ENCODE results near the gene TCEAL9.
"Not testable (repeated sequence)": the region's sequence is repeated elsewhere in the genome, so short reads cannot be mapped to it uniquely, and the experiment has no call there.

TCEAL9 gene, protein sequence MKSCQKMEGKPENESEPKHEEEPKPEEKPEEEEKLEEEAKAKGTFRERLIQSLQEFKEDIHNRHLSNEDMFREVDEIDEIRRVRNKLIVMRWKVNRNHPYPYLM

DNA sequence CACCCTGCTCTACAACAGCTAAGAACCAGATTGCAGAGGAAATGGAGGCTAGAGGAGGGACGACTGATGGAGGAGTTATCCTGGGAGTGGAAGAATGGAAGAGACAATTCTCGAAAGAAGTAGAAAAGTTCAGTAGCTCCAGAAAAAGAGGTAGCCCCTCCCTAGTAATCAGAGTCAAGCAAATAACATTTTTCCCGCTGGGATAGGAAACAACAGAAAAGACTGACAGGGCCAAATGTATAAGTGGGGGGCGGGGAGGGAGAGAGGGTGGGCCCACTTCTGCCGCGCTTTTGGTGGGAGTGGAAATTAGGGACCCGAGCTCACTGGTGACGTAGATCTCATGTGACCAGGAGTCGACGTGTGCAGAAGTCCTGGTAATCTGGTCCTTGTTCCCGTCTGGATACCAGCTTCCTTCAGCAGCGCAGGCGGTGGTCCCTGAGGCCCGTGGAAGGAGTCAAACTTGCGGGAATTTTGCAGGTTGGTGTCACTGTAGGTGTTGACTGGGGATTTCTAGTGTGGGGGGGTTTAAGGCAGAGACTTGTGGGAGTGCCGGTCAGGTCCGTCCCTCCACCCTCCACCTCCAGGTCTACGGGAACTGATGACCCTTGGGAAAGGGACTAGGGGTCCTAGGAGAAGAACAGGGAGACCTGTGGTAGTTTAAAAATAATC, at the start of gene TCEAL9:
TCEAL9 (plus strand) TSS at position 377 of the 669 bp plus-strand sequence. CDS start 1,179 bp downstream, outside the sequence.
- no peak for DNase-seq (ENCODE audit: low read depth in 1 of 2, low spot score in 1 of 2)

DNA sequence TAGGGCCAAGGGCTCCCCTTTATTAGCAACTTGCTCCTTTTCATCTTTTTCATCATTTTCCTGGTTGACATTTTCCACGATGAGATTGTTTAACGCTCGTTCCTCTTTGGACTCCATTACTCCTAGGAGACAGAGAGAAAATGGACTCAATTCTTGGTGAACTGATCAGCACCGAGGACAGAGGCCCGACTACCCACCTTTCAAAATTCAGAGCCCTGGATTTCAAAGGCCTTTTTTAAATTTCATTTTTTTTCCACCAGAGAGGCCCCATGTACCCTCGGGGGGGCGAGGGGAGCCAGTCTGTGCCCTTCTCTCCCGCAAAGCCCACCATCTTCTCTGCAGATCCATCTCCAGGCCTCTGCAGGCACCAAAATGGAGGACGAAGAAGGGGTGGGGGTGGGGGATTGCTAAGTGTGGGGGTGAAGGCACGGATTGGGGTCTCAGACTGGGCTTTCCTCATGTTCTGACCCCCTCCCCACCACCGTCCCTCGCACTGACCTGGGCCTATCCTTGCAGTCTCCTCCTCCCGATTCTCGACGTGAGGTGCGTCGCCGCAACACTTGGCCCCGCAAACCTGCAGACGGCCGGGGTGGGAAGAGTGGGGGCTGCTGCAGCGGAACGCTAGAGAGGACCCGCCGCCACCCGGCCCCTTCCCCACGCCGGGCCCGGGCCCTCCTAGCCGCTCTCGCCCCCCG, 46.3 kb upstream of the TCEAL9 start:
- no peak for DNase-seq (ENCODE audit: low read depth in 1 of 2, low spot score in 1 of 2)

DNA sequence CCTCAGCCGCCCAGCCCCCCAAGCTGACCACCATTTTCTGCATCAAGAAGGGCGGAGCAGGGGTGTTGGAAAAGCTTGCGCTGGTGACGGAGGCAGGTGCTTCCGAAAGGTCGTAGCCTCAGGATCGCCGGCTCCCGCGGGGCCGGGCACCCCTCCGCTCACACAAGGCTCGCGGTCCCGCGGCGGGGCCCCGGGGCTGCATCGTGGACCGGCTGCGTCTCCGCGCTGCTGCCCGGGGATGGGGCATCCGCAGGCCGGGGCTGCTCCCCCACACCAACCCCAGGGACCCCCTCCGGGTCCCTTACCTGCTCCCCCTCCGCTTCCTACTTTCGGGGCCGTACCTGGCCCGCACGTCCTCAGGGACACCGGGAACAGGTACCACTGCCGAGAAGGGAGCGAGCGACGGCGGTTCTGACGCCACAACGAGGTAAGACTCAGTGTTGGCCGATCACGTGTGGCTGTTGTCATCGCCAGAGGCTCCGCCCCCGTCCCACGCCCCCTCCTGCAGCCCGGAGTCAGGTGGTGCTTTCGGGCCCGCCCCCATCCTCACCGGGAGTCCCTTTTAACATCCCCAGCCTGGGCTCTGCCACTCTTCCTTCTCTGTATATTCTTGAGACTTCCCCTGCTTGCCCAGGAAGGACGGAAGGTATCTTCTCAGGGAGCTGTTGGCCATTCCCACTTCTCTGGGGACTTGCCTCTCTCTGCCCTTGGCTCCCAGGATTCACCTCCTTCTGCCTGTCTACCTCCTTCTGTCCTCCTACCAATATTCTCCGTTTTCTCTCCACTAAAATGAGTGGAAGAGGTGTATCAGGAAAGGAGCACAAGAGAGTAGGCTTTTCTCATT, 45.5 kb upstream of the TCEAL9 start, which contains the start of gene BEX2:
BEX2 (minus strand) TSS at position 436 of the 844 bp plus-strand sequence. CDS start 1,014 bp downstream, outside the sequence.
- DNase-seq (ENCODE audit: low read depth in 1 of 2, low spot score in 1 of 2), result peak; percentile 66 to 75

DNA sequence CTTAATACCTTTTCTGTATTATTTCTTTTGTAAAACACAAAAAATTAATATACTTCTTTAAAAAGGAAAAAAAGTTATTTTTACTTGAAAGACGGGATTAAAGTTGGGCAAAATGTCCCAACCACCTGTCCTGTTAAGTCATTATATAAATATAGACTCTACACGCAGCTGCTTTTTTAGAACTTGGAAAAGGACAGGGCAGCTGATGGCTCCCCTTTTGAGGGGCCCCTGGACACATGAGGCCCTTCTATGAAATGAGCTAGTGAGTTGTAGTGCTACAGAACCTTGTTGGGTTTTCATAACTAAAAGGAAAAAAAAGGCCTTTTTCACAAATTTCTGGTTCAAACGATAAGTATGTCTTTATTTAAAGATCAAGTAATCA, 44.9 kb upstream of the TCEAL9 start:
- DNase-seq (ENCODE audit: low read depth in 1 of 2, low spot score in 1 of 2), result no peak

DNA sequence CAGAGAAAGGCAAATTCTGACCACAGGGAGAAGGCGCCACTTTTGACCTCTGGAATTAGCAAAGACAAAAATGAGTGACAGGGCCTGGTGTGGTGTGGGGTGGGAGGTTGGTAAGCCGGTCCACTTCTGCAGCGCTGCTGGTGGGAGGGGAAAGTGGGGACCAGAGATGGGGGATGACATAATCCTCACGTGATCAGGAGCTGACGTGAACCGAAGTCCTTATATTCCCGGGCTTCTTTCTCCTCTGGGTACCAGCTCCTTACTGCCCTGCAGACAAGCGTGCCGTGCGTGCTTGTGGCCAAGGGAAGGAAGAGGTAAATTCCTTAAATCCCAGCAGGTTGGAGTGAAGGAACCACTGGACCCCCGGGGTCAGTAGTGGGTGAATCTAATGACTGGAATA, 26.3 kb upstream of the TCEAL9 start, which contains the start of gene TCEAL7:
TCEAL7 (plus strand) TSS at position 249 of the 400 bp plus-strand sequence. CDS start 1,165 bp downstream, outside the sequence.
- no peak for DNase-seq (ENCODE audit: low read depth in 1 of 2, low spot score in 1 of 2)

DNA sequence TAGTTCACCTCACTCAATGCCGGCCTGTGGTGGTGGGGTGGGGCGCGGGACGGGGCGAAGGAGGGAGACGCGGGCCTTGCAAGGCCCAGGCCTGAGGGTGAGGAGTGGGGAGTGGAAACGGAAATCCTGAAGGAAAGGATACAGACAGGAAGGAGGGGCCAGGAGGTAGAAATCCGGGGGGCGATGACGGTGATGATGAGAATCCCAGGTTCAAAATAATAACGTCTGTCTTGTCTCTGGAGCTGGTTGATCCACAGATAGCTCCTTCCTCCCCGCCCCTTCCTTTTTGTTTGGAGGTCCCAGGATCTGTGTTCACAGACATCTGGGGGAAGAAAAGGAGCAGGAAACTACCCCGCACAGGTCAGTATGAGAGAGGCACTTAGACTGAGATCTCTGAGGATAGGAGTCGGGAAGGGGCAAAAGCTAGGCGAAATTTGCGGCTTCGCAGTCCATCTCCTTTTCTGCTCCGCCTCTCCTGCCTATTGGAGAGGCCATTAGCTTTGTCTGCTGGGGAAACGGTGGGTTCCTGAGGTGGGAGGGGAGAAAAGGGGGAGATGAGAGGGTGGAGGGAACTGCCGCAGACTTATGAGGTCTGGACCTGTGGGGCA, 25.5 kb upstream of the TCEAL9 start:
- no peak for DNase-seq (ENCODE audit: low read depth in 1 of 2, low spot score in 1 of 2)

DNA sequence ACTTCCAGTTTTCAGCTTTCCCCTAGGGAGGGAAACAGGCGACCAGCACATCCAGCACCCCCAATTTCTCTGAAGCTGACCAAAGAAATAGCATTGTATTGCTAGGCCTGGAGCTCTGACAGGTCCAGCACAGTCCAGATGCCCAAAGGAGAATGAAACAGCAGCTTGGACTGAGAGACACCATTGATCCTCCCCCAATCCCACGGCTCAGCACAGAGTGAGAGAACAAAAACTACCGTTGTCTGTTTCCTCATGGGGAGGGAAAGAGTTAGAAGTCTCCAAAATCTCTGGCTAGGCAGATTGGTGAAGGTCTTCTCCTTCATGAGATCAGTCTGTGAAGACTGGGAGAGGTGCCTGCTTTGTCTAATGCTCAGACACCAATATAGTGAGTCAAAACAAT, 17.6 kb upstream of the TCEAL9 start:
- DNase-seq (ENCODE audit: low read depth in 1 of 2, low spot score in 1 of 2), result no peak

DNA sequence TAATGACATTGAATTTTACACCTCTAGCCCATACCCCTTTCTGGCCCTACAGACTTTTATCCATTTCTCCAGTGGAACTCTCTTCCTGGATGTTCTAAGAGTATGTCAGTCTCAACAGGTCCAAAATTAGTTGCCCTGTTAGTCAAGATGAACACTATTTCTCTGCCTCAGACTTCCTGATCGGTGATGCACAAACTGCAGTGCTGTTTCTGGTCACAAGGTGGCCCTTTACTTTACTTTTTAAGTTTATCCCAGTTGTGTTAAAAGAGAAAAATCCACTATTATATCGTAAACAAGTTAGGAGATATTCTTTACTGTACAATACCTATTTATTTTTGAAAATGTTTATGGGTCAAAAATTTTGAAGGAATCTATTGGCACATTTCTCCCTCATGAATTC, 13.2 kb upstream of the TCEAL9 start:
- no peak for DNase-seq (ENCODE audit: low read depth in 1 of 2, low spot score in 1 of 2)

DNA sequence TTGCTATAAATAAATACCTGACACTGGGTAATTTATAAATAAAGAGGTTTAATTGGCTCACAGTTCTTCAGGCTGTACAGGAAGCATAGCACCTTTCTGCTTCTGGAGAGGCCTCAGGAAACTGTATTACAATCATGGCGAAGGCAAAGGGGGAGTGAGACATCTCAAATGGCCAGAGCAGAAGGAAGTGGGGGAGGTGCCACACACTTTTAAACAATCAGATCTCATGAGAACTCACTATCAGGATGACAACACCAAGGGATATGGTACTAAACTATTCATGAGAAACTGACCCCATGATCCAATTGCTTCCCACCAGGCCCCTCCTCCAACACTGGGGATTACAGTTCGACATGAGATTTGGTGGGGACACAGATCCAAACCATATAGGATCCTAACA, 11.7 kb upstream of the TCEAL9 start:
- no peak for DNase-seq (ENCODE audit: low read depth in 1 of 2, low spot score in 1 of 2)

DNA sequence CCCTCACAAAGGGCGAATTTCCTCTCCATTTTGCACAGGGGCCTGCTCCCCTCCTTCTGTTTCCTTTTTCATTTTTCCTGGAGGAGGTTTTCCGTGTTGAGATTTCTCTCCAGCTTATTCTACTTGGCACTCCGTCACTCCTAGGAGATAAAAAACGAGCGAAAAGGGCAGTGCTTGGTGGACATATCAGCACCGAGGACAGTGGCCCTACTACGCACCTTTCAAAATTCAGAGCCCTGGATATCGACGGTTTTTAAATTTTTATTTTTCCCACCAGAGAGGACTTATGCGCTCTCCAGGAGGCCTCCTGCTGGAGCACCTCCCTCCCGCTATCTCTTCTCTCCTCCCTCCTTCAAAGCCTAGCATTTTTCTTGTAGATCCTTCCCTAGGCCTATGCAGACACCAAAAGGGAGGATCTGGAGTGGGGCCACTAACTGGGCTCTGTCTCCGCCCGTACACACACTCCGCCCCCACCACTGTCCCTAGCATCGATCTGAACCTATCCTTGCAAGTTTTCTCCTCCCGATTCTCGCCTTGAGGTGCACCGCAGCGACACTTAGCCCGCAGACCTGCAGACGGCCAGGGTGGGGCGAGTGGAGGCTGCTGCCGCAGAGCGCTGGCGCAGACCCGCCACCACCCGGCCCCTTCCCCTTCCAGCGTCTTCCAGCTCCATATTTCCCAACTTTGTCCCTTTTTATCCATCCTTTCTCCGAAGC, 8.5 kb upstream of the TCEAL9 start:
- DNase-seq (ENCODE audit: low read depth in 1 of 2, low spot score in 1 of 2), result no peak

DNA sequence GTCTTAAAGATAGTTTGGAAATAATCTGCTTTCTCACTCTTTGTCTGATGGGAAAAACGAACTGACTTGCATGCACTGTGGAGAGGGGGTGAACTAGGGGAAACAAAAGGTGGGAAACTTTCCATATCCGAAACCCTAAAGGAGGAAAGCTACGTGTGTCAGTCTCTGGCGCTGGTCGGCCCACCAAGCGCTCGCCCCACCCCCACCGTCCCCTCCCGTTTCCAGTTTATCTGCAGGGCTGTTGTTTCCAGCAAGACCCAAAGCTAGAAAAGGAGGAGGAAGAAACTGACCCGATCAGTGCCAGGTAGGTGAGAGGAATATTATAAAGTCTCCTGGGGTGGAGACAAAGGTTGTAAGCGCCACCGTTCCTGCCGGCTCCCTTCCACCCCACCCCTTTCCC, 552 bp downstream of the TCEAL9 start:
- no peak for DNase-seq (ENCODE audit: low read depth in 1 of 2, low spot score in 1 of 2)

DNA sequence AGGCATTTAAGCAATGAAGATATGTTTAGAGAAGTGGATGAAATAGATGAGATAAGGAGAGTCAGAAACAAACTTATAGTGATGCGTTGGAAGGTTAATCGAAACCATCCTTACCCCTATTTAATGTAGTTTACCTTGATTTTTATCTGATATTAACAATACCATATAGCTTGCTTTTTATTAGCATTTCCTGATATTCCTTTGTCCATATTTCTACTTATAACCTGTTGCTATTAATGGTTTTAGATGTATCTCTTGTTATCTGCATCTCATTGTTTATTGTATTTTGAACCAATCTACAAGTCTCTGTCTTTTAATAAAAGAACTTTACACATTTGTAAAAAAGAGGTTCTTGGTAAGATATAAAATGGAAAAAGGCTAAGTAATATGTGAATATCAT, 1.6 kb downstream of the TCEAL9 start:
- no peak for DNase-seq (ENCODE audit: low read depth in 1 of 2, low spot score in 1 of 2)

DNA sequence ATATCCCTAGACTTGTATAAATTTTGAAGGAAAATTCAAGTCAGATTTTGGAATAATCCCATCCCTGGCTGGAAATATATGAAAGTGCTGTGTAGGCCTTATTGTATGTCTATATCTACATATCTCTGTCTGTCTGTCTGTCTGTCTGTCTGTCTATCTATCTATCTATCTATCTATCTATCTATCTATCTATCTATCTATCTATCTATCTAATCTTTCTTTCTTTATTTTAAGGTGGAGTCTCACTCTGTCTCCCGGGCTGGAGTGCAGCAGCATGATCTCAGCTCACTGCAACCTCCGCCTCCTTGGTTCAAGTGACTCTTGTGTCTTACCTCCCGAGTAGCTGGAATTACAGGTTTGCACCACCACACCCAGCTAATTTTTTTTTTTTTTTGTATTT, 3.3 kb downstream of the TCEAL9 start:
- not testable (repeated sequence) for DNase-seq (ENCODE audit: low read depth in 1 of 2, low spot score in 1 of 2)

DNA sequence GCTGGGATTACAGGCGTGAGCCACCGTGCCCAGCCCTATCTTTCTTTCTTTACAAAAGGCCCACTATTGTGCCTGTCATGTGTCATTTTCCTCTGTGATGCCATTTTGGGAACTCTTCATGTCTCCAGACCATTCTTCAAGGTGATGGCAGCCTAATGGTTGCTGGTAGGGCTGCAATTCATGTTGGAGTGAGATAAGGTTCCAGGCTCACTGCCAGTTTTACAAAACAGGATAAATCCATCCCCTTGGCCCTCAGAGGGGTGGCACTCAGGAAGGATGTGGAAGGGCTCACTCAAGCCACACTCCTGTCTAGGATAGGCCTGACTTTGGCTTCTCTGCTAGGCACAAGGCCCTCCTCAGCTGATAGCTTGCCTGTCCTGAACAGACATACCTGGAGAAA, 3.8 kb downstream of the TCEAL9 start:
- no peak for DNase-seq (ENCODE audit: low read depth in 1 of 2, low spot score in 1 of 2)

DNA sequence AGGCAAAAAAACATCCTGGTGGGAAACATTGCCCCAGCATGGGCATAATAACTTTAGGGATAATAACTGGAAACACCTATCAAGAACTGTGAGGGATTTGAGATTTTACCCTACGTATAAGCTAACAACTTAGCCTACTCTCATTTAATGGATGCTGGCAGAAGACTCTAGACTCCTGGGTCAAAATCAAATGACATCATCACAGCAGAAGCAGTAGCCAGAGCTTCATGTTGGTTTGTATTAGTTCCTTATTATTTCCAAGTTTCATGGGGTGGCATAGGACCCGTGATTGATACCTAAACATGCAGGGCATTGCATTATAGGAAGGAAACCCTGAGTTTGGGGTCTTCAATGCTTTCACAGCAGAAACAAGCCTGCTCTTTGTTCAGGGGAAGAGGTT, 4.6 kb downstream of the TCEAL9 start:
- no peak for DNase-seq (ENCODE audit: low read depth in 1 of 2, low spot score in 1 of 2)

DNA sequence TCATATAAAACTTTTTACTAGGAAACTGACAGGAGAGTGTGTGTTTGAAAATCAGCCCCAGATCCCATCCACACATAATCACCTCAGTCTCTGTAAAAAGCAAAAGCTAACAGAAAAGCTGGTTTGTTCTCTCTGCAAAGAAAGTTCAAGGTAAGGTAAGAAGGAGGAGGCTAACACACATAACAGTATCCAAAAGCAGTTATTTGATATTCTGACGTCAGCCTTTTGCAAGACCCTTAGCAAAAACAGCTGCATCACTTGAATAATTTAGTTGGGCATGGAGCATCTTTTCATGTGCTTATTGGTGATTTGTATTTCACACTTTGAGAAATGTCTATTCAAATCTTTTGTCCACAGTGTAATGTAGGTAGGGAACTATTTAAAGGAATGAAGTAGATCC, 5.5 kb downstream of the TCEAL9 start:
- DNase-seq (ENCODE audit: low read depth in 1 of 2, low spot score in 1 of 2), result no peak

DNA sequence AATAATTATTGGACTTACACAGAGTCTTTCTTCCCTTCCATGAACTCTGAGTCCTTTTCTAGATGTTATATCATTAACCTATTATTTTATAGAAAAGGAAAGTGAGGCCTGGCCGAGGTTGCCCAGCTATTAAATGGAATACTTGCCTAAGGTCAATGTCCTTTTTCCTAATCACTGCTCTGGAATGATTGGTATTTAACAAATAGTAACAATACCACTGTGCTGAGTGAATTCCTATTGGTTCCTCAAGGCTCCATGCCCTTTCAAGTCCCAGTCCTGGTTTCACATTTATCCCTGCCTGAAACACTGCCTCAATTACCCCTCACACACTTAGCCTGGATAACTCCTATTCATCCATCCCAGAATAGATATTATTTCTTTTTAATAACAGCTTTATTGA, 6.2 kb downstream of the TCEAL9 start:
- DNase-seq (ENCODE audit: low read depth in 1 of 2, low spot score in 1 of 2), result no peak

DNA sequence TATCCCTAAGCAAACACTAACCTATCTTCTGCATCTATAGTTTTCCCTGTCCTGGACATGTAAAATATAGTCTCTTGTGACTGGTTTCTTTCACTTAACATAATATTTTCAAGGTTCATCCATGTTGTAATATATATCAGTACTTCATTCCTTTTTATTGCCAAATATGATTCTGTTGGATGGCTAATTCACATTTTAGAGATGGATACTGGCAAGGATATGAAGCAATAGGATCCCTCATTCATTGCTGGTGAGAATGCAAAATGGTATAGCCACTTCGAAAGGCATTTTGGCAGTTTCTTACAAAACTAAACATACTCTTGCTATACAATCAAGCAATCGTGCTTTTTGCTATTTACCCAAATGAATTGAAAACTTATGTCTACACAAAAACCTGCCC, 6.7 kb downstream of the TCEAL9 start:
- no peak for DNase-seq (ENCODE audit: low read depth in 1 of 2, low spot score in 1 of 2)

DNA sequence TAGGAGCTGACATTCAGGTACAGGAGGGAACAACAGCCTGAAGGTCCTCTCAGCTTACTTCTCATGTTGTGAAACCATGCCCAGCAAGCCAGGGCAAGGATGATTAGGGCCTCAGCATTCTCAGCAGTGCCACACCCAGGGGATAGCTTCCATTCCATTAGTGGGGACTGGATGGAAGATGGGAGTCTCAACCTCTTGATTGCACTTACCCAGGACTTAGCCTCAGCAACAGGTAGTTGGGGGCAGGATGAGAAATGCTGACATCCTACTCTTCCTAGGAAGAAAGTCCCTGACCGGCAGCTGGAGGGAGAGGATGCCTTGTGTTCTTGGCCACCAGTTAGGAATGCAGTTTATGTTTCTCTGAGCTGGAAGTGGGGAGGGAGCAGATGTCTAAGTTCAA, 11.2 kb downstream of the TCEAL9 start:
- no peak for DNase-seq (ENCODE audit: low read depth in 1 of 2, low spot score in 1 of 2)

DNA sequence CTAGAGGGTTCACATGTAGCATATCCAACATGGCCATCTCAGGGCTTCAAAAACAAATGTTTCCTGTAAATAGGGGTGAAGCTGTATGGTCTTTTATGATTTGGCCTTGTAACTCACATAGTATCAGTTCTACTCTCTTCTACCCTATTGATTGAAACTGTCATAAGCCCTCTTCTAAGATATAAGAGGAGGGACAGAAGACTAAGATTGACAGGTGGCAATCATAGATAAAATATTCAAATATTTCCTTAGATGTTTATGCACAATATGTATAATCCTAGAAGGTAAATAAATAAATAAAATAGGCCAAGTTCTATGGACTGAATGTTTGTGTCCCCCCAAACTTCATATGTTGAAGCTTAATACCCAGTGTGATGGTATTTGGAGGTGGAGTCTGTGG, 13.2 kb downstream of the TCEAL9 start:
- DNase-seq (ENCODE audit: low read depth in 1 of 2, low spot score in 1 of 2), result no peak

DNA sequence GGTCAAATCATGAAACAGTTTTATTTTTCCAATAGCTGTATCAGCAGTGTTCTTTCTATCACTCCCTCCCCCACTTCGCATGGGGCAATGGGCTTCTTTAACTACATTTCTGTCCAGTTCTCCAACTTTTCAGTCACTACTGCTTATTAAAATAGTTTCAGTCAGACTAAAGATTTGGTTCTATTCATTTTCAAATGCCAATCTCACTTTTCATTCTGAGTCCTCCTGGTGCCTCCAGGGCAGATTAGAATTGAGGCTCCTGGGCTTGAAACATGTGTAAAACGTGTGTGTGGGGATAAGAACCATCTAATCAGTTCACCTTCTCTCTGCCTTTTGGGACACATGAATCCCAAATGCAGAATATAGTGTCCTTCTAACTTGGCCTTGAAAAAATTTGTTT, 16.6 kb downstream of the TCEAL9 start:
- no peak for DNase-seq (ENCODE audit: low read depth in 1 of 2, low spot score in 1 of 2)
